Anterior cingulate cortex (tissue), 58 donors: ENCODE results near the gene ZMAT2.
"Not testable (repeated sequence)": the region's sequence is repeated elsewhere in the genome, so short reads cannot be mapped to it uniquely, and the experiment has no call there.

Experiments used
- DNase-seq, 58 donors: peaks; one replicate each; lab custom pipeline; 2025; lab: John Stamatoyannopoulos, UW

The ZMAT2 gene

GRCh38 chr5:140700177-140701144 lies at the start of gene ZMAT2:
TSS of gene ZMAT2 (plus strand) at chr5:140700447. CDS start at chr5:140700461, 14 bp downstream.
- peak; percentile 25 to 98 (median 93) for DNase-seq

DNA sequence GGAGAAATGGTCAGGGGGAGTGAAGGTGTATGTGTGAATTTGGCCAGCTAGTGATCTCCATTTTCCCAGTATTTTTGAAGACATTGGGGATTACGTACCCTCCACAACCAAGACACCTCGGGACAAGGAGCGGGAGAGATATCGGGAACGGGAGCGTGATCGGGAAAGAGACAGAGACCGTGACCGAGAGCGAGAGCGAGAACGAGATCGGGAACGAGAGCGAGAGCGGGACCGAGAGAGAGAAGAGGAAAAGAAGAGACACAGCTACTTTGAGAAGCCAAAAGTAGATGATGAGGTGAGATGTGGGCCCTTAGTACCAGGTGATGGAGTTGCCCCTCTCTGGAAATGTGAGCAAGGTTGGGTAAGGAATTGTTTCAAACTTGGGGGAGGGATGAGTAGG lies 41.4 kb upstream of the ZMAT2 start:
- no peak for DNase-seq

GRCh38 chr5:140660371-140660770 lies 39.9 kb upstream of the ZMAT2 start:
- DNase-seq: not testable (repeated sequence)

GRCh38 chr5:140664030-140664358 lies 36.3 kb upstream of the ZMAT2 start:
- peak in 3 of 58 donors; percentile 41 to 55 (median 49) for DNase-seq

GRCh38 chr5:140664359-140665119 lies 35.7 kb upstream of the ZMAT2 start, which contains the start of gene WDR55:
TSS of gene WDR55 (plus strand) at chr5:140664904. CDS start at chr5:140664913, 9 bp downstream.
- peak; percentile 66 to 97 (median 93) for DNase-seq

GRCh38 chr5:140671035-140671434 lies 29.2 kb upstream of the ZMAT2 start:
- not testable (repeated sequence) for DNase-seq

- no peak for DNase-seq
Measured at GRCh38 chr5:140671472-140672125, 28.6 kb upstream of the ZMAT2 start.

DNA sequence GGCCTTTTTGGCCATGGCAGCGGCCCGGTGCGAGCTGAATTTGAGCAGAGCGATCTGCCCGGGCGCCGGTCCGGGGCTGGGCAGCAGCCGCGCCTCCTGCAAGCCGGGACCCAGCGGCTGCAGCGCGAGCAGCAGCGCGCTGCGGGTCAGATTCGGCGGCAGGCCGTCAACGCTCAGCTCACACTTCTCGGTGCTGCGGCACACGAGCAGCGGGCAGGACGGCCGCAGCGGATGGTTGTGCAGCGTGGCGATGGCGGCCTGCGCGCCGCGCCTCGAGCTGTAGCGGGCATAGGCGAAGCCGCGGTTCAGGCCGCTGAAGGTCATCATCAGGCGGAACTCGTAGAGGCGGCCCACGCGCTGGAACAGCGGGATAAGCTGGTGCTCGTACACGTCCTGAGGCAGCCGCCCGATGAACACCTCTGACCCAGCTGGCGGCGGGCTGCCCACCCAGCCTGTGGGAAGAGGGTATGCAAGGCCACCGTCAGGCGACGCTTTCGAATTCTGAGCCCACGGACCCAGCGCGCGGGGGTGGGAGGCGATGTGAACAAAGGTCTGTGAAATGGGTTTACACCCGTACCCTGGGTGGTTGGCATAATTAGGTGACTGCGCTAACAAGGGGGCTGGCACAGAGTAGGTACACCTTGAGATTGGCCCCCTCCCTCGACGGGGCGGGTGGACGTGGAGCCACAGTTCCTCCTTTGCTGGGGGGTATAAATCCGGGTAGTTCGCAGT lies 27.6 kb upstream of the ZMAT2 start:
- DNase-seq: peak in 4 of 58 donors; percentile 3 to 10 (median 6)

GRCh38 chr5:140673187-140673976 lies 26.9 kb upstream of the ZMAT2 start, which contains the start of gene DND1:
TSS of gene DND1 (minus strand) at chr5:140673576. CDS start at chr5:140673542, 34 bp downstream.
- DNase-seq: no peak

GRCh38 chr5:140674211-140674610 lies 26.0 kb upstream of the ZMAT2 start:
- DNase-seq: no peak

DNA sequence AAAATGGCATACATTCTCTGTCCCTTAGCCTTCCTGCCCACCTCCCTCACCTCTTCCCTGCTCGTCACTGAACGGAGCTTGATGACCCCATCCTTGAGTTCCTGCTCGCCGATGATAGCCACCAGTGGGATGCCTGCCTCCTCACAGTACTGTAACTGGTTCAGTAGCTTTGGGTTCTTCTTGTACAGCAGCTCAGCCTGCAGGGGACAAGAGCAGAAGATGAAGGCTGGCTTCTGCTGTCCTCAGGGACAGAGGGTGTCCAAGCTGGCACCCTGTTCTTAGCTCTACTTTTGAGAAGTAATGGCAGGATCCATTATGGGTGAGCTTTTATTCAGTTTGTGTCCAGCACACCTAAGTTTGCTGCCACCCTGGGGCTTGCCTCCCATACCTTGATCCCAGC lies 25.6 kb upstream of the ZMAT2 start:
- no peak for DNase-seq

GRCh38 chr5:140677947-140678346 lies 22.3 kb upstream of the ZMAT2 start:
- DNase-seq: no peak

DNA sequence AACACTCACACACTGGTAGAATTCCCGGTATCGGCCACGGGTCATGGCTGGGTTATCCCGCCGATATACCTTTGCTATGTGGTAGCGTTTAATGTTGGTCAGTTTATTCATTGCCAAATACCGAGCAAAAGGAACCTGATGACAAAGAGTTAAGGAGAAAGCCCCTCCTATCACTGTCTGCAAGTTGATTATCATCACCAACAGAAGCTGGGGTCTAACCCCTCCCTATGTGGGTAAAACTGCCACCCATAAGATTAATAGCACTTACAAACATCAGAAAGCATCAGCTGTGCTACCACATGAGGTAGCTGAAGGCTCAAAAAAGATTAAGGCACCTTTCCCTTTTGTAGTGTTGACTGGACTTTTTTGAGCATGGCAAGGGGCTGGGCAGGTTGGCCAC lies 21.3 kb upstream of the ZMAT2 start:
- no peak for DNase-seq

DNA sequence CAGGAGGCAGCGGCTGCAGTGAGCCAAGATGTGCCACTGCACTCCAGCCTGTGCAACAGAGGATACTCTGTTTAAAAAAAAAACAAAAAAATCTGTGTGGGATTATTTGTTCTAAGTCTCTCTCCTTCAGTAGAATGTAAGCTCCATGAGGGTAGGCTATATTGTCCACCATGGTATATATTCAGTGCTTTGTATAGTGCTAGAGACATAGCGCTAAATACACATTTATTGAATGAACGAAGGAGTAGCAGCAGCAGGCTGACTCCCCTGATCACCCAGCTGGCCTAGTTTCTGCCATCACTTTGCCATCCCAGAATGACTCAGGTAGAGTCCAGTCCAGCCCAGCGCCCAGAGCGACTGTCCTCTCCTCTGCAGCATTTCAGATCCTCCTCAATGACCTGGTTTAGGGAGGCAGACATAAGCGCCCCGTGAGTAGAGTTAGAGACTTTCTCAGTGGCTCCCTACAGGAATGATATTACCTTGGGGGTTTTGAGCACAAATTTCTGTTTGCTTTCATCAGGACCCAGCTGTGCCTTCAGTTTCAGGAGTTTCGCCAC lies 9.8 kb upstream of the ZMAT2 start:
- DNase-seq: no peak

DNA sequence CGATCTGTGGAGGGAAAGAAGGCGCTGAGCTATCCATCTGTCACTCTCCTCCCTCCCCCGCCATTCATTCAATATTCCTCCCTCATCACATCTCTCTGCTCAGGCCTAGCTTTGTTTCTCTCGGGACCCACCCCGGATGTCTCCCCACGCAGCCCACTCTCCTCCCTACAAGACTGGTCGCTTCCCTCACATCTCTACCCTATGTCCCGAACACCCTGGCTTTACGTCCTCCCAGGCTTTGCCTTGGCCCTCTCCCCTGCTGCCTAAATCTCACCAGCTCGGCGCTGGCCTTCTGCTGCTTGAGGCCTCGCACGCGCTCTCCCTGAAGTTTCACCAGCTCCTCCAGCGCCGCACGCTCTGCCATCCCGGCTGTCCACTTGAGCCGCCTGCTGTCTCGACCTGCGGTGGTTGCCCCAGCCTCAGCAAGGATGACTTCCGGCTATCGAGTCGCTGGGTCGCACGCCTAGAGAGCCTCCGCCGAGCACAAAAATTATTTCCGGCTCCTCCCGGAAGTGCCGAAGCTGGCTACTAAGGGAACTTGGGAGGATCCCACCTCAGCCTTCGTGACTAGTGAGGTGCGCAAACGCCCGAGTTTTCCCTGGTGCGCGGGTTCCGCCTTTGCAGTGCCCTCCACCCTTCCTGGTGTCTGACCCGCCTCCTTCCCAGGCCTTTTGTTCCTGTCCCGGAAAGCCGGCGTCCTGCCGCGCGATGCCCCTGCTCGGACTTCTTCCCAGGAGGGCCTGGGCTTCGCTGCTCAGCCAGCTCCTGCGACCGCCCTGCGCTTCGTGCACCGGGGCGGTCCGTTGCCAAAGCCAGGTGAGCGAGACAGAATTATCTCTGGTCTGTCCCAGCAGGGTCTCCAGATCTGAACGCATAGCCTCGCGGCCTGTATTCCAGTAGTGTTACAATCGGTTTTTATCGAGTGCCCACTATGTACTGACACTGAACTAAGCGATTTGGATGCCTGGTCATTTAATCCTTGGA lies 9.0 kb upstream of the ZMAT2 start, which contains the start of the genes HARS1 and HARS2:
Gene HARS1, minus strand, starts transcription at position 430 of the 984 bp plus-strand sequence. Its CDS starts 66 bp downstream, at position 364.
Gene HARS2, plus strand, starts transcription at position 515 of the 984 bp plus-strand sequence. Its CDS starts 194 bp downstream, at position 709.
- peak; percentile 35 to 95 (median 86) for DNase-seq

DNA sequence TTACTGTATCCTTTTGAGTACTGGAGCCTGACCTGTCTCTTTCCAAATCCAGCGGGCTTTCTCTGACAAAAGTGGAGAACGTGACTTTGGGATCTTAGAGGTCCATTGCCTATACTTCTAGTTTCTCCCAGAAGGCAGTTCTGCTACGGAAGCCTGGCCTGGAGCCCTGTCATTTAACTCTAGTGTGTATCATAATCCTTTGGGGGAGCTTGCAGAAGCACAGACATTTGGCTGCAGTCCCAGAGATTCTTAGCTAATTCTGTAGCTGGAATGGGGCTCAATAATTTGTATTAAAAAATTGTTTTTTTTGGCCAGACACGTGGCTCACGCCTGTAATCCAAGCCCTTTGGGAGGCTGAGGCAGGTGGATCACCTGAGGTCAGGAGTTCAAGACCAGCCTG lies 6.0 kb upstream of the ZMAT2 start:
- DNase-seq: no peak

- DNase-seq: no peak
Measured at GRCh38 chr5:140696891-140697492, 3.3 kb upstream of the ZMAT2 start.
